ENCODE results near the gene IER2.

IER2 gene

DNA sequence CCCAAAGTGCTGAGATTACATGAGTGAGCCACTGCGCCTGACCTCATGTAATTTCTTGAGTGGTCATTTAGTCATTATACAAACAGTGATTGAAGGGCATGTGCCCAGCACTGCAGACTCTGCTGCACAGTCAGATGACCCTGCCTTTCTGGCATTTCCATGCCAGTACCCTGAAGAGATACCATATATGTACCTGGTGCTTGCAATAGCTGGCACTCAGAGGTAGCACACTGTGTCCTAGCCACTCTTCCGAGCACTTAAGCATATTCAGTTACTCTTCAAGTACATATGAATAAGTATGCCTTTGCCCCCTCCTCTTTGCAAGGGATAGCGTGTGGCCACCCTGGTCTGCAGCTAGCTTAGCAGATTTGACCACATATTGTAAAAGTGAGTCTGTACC, 15.6 kb upstream of the IER2 start:
- no peak for DNase-seq (ENCODE audit: low read depth)
- TF ChIP-seq, protein P1, sequence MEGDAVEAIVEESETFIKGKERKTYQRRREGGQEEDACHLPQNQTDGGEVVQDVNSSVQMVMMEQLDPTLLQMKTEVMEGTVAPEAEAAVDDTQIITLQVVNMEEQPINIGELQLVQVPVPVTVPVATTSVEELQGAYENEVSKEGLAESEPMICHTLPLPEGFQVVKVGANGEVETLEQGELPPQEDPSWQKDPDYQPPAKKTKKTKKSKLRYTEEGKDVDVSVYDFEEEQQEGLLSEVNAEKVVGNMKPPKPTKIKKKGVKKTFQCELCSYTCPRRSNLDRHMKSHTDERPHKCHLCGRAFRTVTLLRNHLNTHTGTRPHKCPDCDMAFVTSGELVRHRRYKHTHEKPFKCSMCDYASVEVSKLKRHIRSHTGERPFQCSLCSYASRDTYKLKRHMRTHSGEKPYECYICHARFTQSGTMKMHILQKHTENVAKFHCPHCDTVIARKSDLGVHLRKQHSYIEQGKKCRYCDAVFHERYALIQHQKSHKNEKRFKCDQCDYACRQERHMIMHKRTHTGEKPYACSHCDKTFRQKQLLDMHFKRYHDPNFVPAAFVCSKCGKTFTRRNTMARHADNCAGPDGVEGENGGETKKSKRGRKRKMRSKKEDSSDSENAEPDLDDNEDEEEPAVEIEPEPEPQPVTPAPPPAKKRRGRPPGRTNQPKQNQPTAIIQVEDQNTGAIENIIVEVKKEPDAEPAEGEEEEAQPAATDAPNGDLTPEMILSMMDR (IDR thresholded peaks at IDR 0.05; ENCODE audit: low read length, missing control alignments) = no peak
- H3K4me3 ChIP-seq (replicated peaks; ENCODE audit: low read depth, low read length) = no peak overlapping the region

- DNase-seq (ENCODE audit: low read depth) = no peak
- H3K4me3 ChIP-seq (replicated peaks; ENCODE audit: low read depth, low read length) = no peak overlapping the region
- TF ChIP-seq, protein P1 (IDR thresholded peaks at IDR 0.05; ENCODE audit: low read length, missing control alignments) = no peak
Observed at GRCh38 chr19:13135068-13136062, 14.8 kb upstream of the IER2 start.

- TF ChIP-seq, protein P1 (IDR thresholded peaks at IDR 0.05; ENCODE audit: low read length, missing control alignments) = no peak
- H3K4me3 ChIP-seq (replicated peaks; ENCODE audit: low read depth, low read length) = no peak overlapping the region
- no peak for DNase-seq (ENCODE audit: low read depth)
Observed at GRCh38 chr19:13137290-13137794, 12.9 kb upstream of the IER2 start.

- H3K4me3 ChIP-seq (replicated peaks; ENCODE audit: low read depth, low read length) = no peak overlapping the region
- no peak for DNase-seq (ENCODE audit: low read depth)
- TF ChIP-seq, protein P1 (IDR thresholded peaks at IDR 0.05; ENCODE audit: low read length, missing control alignments) = no peak
Observed at GRCh38 chr19:13138171-13138915, 11.9 kb upstream of the IER2 start.

- no peak for DNase-seq (ENCODE audit: low read depth)
- TF ChIP-seq, protein P1 (IDR thresholded peaks at IDR 0.05; ENCODE audit: low read length, missing control alignments) = no peak
- H3K4me3 ChIP-seq (replicated peaks; ENCODE audit: low read depth, low read length) = no peak overlapping the region
Observed at GRCh38 chr19:13138916-13139198, 11.4 kb upstream of the IER2 start.

GRCh38 chr19:13139633-13140311, 10.4 kb upstream of the IER2 start:
- DNase-seq (ENCODE audit: low read depth) = no peak
- H3K4me3 ChIP-seq (replicated peaks; ENCODE audit: low read depth, low read length) = no peak overlapping the region
- TF ChIP-seq, protein P1 (IDR thresholded peaks at IDR 0.05; ENCODE audit: low read length, missing control alignments) = no peak
